Tibial nerve (tissue), 4 donors: ENCODE measurements around the gene ROM1. TPM values are rescaled to one million over a fixed set of nuclear protein-coding genes. Genes with fewer than 3 reads are reported as not detected.

Experiments used
- DNase-seq, 2 donors: peaks; one replicate each; pipeline ENCODE4 v3.0.0-alpha.2; 2019; ENCODE audit warnings: low spot score in 2 of 2
- H3K27ac ChIP-seq, 4 donors: fragments of 200-600 bp; sonication (generic) in 3 of 4; one replicate each; pipeline ENCODE4 v1.5.1; 2017 to 2019; ENCODE audit warnings: mild to moderate bottlenecking in 1 of 4
- H3K27me3 ChIP-seq, 2 donors: fragments of 200-600 bp; sonication (generic) in 1 of 2; one replicate each; pipeline versions ENCODE4 v1.5.1 to v1.6.0; 2017 to 2019
- H3K36me3 ChIP-seq, 3 donors: fragments of 200-600 bp; sonication (generic); one replicate each; pipeline ENCODE4 v1.5.1; 2018 to 2019
- H3K4me1 ChIP-seq, 4 donors: fragments of 200-600 bp; sonication (generic) in 3 of 4; one replicate each; pipeline ENCODE4 v1.5.1; 2017 to 2019
- H3K4me3 ChIP-seq, 4 donors: fragments of 200-600 bp; sonication (generic) in 3 of 4; one replicate each; pipeline ENCODE4 v1.5.1; 2017 to 2019; ENCODE audit warnings: mild to moderate bottlenecking in 1 of 4, moderate library complexity in 1 of 4
- H3K9me3 ChIP-seq, 4 donors: fragments of 200-600 bp; sonication (generic) in 3 of 4; one replicate each; pipeline ENCODE4 v1.5.1; 2017 to 2019
- EP300 ChIP-seq, 2 donors: sonication (generic); formaldehyde crosslinking; IDR thresholded peaks; one replicate each; pipeline ENCODE4 v1.6.1; 2017; ENCODE audit warnings: antibody characterized with exemption in 2 of 2, mild to moderate bottlenecking in 1 of 2
- POLR2A ChIP-seq, 2 donors: fragments of 450-650 bp; IDR thresholded peaks; one replicate each; pipeline ENCODE4 v1.6.1; 2017; ENCODE audit warnings: antibody characterized with exemption in 2 of 2, mild to moderate bottlenecking in 2 of 2, moderate library complexity in 2 of 2
- WGBS, 2 donors: methylation state at CpG; one replicate each; pipeline ENCODE4 v1.1.5; 2018; 5-methylcytosine and 5-hydroxymethylcytosine counted together
- total RNA-seq, 4 donors: library from RNA; depleted of rRNA; stranded (reverse); fragments of >200 nt; gene quantifications; one replicate each; pipeline ENCODE4 v1.1.0, GENCODE V29; 2016
- TF ChIP-seq, protein P1 (sequence below), 5 experiments: fragments of 200-600 bp in 3 of 5; fragments of 450-650 bp in 2 of 5; sonication (generic) in 3 of 5; IDR thresholded peaks; one replicate each; pipeline ENCODE4 v1.5.1; 2016 to 2019; ENCODE audit warnings: antibody characterized with exemption in 5 of 5, mild to moderate bottlenecking in 3 of 5, moderate library complexity in 2 of 5

ROM1 gene
- total RNA-seq, 4 donors from 2014 or later, result 9.3 to 13.8 (median 11.2) TPM

- H3K4me3 ChIP-seq, result peak overlapping the region; percentile 59 to 92 (median 78)
- H3K4me1 ChIP-seq, result peaks cover 0 to 60% (median 24%) of the 10 kb centered on the region in 4 donors
- 0% methylated on average over 30 to 32 of the region's 33 CpGs for WGBS, 2 donors
- TF ChIP-seq POLR2A (IDR thresholded peaks at IDR 0.05) (no peak), EP300 (IDR thresholded peaks at IDR 0.05) (no peak)
- TF ChIP-seq, protein P1, sequence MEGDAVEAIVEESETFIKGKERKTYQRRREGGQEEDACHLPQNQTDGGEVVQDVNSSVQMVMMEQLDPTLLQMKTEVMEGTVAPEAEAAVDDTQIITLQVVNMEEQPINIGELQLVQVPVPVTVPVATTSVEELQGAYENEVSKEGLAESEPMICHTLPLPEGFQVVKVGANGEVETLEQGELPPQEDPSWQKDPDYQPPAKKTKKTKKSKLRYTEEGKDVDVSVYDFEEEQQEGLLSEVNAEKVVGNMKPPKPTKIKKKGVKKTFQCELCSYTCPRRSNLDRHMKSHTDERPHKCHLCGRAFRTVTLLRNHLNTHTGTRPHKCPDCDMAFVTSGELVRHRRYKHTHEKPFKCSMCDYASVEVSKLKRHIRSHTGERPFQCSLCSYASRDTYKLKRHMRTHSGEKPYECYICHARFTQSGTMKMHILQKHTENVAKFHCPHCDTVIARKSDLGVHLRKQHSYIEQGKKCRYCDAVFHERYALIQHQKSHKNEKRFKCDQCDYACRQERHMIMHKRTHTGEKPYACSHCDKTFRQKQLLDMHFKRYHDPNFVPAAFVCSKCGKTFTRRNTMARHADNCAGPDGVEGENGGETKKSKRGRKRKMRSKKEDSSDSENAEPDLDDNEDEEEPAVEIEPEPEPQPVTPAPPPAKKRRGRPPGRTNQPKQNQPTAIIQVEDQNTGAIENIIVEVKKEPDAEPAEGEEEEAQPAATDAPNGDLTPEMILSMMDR (IDR thresholded peaks at IDR 0.05), result no peak
- H3K27ac ChIP-seq, result peak overlapping the region; percentile 87 to 91 (median 88)
- no peaks in the 10 kb centered on the region for H3K27me3 ChIP-seq
- peaks cover 2 to 75% (median 24%) of the 10 kb centered on the region in 3 donors for H3K36me3 ChIP-seq
- no peak for DNase-seq
- H3K9me3 ChIP-seq, result no peaks in the 10 kb centered on the region
These were observed 38.5 kb upstream of the ROM1 start for GRCh38 chr11:62574363-62575071.

DNA sequence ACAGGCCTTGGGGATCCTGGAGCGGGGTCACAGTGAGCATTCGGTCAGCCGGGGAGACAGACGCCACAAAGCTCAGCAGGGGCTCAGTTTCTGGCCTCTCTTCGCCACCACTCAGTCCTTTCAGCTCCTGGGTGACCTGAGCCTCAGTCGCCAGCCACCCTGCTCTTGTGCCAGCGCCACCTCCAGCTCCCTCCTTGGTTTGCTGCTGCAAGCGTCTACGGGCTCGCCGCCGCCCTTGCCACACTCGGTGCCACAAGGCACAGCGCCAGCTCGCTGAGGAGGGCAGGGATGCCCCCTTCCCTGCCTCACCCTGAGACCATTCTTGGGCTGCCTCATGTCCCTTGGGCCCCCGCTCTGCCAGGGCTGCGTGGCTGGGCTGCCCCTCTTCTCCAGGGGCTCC, 37.9 kb upstream of the ROM1 start:
- TF ChIP-seq, protein P1 (IDR thresholded peaks at IDR 0.05), result no peak
- no peak for TF ChIP-seq EP300 (IDR thresholded peaks at IDR 0.05)
- no peak for TF ChIP-seq POLR2A (IDR thresholded peaks at IDR 0.05)
- Histone ChIP-seq H3K4me3 (peak overlapping the region; percentile 59 to 92 (median 78)), H3K36me3 (peaks cover 2 to 75% (median 20%) of the 10 kb centered on the region in 3 donors), H3K4me1 (peaks cover 0 to 55% (median 24%) of the 10 kb centered on the region in 4 donors), H3K27ac (peak overlapping the region; percentile 87 to 91 (median 88)), H3K9me3 (no peaks in the 10 kb centered on the region), H3K27me3 (no peaks in the 10 kb centered on the region)
- DNase-seq, result no peak
- 33 to 42% methylated on average over 9 to 12 of the region's 17 CpGs for WGBS, 2 donors

DNA sequence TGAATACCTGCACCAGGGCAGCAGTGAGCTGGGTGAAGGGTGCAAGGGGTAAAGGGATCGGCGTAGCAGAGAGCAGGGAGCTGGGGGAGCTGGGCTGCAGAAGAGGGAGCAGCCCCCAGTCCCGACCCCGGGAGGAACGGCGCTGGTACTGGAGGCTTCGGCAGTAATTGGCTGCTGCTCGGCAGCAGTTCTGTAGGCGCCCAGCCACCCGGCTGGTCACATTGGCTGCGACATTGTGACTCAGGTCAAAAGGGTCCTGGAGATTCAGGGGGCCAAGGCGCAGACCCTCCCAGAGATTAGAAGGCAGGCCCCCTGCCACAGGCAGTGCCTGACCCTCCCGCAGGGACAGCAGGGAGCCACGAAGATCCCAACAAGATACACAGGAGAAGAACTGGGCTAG, 37.2 kb upstream of the ROM1 start:
- peak overlapping the region in 3 of 4 donors; percentile 87 to 89 (median 88) for H3K27ac ChIP-seq

GRCh38 chr11:62577046-62577714, 35.9 kb upstream of the ROM1 start:
- no peak overlapping the region for H3K4me3 ChIP-seq
- DNase-seq, result no peak

More for the DNA sequence above, 37.2 kb upstream of the ROM1 start:
- Histone ChIP-seq H3K4me3 (no peak overlapping the region), H3K27me3 (no peaks in the 10 kb centered on the region), H3K36me3 (peaks cover 2 to 72% (median 13%) of the 10 kb centered on the region in 3 donors), H3K9me3 (no peaks in the 10 kb centered on the region), H3K4me1 (peaks cover 0 to 50% (median 24%) of the 10 kb centered on the region in 4 donors)
- TF ChIP-seq, protein P1 (IDR thresholded peaks at IDR 0.05), result no peak
- no peak for TF ChIP-seq POLR2A (IDR thresholded peaks at IDR 0.05)
- TF ChIP-seq EP300 (IDR thresholded peaks at IDR 0.05), result no peak
- WGBS, 2 donors, result 73 to 74% methylated on average over 13 to 14 of the region's 14 CpGs
- DNase-seq, result no peak

GRCh38 chr11:62578541-62578940, 34.5 kb upstream of the ROM1 start:
- H3K27ac ChIP-seq, result no peak overlapping the region
- H3K36me3 ChIP-seq, result peaks cover 0 to 82% (median 5%) of the 10 kb centered on the region in 3 donors
- H3K9me3 ChIP-seq, result no peaks in the 10 kb centered on the region
- DNase-seq, result no peak
- no peaks in the 10 kb centered on the region for H3K27me3 ChIP-seq
- TF ChIP-seq EP300 (IDR thresholded peaks at IDR 0.05) (no peak), POLR2A (IDR thresholded peaks at IDR 0.05) (no peak)
- TF ChIP-seq, protein P1 (IDR thresholded peaks at IDR 0.05), result no peak
- 92 to 93% methylated on average over 11 of the region's 11 CpGs for WGBS, 2 donors
- peaks cover 0 to 29% (median 12%) of the 10 kb centered on the region in 4 donors for H3K4me1 ChIP-seq
- H3K4me3 ChIP-seq, result no peak overlapping the region

More at GRCh38 chr11:62577046-62577714, 35.9 kb upstream of the ROM1 start:
- Histone ChIP-seq H3K36me3 (peaks cover 0 to 72% (median 5%) of the 10 kb centered on the region in 3 donors), H3K4me1 (peaks cover 0 to 37% (median 20%) of the 10 kb centered on the region in 4 donors), H3K9me3 (no peaks in the 10 kb centered on the region), H3K27ac (peak overlapping the region in 3 of 4 donors; percentile 9 to 89 (median 60)), H3K27me3 (no peaks in the 10 kb centered on the region)
- TF ChIP-seq EP300 (IDR thresholded peaks at IDR 0.05) (peak in 1 of 2 donors; percentile 54), POLR2A (IDR thresholded peaks at IDR 0.05) (no peak)
- WGBS, 2 donors, result 57 to 62% methylated on average over 12 of the region's 12 CpGs
